Fibroblast of skin of right biceps (primary cell): ENCODE data around the gene VCX2.
"Not testable (repeated sequence)": the region's sequence is repeated elsewhere in the genome, so short reads cannot be mapped to it uniquely, and the experiment has no call there.

ENCODE experiments used
- DNase-seq: peaks from one replicate; pipeline ENCODE4 v3.0.0-alpha.2; 2013

Gene VCX2

DNA sequence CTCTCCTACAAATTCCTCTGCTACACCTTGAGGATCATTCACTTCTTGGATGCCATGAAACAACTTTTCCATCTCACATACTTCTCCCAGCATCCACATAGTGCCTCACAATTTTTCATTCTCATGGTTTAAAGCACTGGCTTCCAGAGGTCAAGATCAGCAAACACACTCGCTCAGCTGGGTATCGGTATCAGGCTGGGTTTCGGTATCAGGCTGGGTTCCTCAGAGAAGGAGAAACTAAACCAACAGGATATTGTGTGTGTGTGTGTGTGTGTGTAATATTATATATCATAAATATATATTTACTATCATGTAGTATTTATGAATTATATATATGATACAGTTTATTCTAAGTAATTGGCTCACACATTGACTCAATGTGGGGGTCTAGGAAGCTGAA, at the start of gene VCX2:
Gene VCX2, minus strand, starts transcription at position 99 of the 400 bp plus-strand sequence. CDS start 624 bp downstream, outside the sequence.
- DNase-seq = not testable (repeated sequence)

DNA sequence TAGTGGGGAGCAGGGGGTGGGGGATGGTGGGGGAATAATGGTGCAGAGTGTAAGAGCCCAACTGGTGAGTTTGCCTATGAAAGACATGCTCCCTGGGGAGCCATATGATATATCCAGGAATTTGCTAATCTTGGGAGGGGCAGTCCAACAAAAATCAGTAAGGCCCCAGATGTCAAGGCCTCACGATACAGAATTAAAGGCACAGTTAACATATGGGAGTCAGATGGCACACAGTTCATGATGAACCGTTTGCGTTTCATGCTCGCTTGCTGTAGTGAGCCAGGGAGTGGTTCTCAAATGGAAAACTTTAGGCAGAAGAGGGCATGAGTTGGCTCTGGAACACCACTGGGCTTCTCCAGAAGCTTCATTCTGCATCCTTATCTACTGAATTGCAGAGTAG, 33.9 kb upstream of the VCX2 start:
- no peak for DNase-seq

DNA sequence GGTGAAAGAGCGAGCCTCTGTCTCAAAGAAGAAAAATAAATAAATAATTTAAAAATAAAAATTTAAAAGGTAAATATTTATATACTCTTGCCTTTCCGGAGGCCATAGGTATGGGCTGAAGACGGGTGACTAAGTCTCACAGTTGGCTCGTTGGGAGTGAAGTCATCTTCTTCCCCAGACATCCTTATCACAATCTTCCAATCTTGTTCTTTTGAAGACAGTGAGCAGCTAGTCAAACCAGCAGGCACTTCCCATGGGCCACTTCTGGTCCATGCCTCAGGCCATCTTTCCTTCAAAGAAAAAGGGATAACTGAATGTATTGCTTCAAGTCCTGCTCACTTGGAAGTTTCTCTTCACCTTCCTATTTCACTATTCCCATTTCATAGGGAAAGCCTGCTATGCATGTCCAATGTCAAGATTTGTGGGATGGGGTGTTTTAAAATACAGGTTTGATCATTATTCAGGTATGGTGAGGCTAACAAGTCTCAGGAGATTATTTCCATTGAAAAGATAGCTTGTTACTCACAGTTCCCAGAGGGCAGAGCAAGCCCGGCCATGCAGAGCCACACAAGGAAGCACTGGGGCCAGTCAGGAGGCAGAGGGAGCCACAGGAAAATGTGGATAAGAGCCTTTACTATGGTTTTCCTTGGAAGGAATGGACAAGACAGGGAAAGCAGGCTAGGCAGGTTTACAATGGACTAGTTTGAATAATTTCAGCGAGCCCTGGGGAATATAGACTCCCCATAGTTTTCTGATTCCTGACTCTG, 33.3 kb upstream of the VCX2 start:
- DNase-seq = no peak

DNA sequence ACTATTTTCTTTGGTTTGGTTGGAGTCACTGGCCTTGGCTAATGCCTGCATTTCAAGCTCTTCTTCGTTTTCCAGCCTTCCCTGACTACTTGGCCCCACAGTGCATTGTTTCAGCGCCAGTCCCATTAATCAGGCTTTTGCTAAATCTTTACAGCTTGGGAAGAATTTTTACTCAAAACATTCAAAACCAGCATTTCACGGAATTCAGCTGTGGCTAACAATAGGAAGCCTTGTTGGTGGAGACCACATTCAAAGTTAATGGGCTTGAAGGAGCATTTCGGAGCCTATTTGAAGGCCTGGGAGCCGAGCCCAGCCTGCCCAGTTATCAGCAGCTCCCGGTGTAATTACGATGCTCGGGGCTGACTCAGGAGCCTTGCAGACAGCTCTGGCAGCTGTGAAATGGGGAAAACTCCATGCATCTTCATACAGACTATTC, 30.8 kb upstream of the VCX2 start:
- DNase-seq = peak; percentile 20

DNA sequence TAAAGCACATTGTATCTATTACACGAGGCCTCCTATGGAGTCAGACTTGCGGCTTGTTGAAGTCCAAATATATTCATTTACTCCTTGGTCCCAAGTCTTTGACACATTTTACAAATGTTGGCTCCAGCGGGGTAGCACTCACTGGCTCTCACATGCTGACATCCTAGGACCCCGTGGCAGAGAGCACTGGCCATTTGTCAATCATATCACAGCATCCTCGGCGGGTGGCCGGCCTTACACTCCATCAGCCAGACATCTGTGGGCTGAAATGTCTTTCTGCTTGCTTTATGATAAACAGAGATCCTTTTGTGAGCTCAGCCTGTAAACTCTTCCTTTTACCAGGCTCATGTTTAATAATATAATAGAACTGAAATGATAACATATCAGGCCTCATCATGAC, 25.7 kb upstream of the VCX2 start:
- no peak for DNase-seq

DNA sequence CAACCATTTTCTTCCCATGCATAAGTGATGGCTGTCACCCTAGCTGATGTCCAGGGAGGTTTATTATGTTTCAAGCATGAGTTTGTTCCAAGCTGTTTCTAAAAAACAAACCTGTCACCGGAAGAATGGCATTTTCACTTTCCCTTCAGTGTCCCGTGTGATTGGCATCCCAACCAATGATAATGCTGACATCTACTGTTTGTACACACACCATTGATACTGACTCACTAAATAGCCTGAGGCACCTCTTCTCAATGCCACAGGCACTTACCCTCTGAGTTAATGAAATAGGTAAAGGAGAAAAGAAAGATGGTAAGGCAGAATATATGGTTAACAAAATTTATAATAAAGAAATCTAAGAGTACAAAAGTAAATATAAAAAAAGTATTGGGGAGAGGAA, 23.1 kb upstream of the VCX2 start:
- no peak for DNase-seq

DNA sequence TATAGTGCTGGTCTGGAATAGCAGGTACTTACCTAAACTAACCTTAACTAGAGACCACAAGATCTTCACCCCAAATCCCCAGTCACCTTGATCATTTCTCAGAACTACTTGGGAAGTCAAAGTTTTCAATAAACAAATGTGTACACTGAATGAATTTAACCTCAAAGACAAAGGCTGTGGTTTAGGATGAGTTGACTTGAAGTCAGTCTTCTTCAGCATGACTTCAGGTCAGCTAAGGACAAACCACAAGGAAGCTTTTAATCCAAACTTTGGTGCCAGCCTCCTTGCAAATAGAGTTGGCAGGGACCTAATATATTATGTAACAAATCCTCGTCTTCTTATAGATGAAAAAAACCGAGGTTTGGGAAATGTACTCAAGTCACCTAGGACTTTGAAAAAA, 21.2 kb upstream of the VCX2 start:
- no peak for DNase-seq

DNA sequence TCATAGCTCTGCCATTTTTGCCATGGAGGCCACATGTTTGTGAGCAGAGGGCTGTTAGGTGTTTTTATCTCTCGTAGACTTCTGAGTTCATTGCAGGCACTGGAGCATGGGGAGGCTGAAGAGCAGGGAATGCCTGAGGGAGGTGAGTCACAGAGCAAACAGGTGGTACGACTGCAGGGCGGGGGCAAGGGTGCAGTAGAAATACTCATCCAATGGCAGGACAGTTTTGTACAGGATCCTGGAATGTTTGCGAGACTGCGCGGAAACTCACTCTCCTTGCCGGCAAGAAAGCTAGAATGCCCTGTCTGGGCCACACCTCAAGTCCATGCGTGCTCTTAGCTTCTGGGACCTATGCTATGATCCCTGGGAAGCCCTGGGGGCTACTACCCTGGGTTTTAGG, 20.0 kb upstream of the VCX2 start:
- DNase-seq = no peak

DNA sequence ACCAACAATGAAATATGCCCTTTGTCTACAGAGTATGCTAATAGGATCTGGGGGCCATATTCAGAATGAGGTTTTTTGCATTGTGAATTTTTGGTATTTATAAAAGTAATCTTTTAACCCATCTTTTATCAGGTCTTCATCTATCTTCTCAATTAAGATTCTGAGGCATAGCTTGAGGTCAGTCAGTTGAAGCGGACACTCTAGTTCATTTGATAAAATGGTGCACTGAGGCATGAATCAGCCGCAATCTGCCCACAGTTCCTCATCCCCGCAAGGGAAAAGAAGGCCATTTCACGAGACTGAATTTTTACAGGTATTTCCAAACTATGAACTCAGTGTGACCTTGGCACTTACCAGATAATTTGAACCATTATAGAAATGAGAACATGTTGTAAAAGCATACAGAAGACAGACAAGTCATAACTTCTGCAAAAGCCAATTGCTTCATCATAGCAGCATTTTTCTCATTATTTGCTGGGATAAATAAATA, 19.3 kb upstream of the VCX2 start:
- DNase-seq = no peak

DNA sequence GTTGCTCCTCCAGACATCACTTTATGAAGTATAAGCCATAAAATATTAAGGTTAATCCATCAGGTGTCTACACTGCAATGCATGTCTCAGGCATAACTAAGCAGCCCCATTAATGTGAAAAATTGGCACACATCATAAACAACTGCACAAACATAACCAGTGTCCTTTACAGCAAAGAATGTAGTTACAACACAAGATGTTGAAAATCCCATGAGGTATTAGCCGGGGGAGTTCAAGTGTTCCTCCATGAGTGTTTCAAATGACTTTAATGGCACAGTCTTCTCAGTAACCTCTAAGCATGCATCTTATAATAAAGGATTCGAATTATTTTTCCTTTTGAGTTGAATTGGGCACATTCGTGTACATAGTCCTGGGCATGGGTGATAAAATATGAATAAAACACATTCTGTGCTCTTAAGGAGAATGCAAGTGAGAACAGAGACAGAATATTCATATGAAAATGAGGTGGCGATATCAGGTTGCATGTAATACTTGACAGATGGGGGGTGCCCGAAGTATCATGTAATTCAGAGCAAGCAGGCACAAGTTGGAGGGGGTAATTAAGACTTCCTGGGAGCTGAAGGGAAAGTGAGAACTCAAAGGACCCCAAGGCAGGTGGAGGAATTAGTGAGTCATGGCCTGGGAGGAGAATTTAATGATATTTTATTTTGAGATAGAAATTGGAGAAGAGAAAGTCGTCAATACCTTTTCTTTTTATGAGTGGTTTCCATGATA, 18.2 kb upstream of the VCX2 start:
- DNase-seq = no peak

DNA sequence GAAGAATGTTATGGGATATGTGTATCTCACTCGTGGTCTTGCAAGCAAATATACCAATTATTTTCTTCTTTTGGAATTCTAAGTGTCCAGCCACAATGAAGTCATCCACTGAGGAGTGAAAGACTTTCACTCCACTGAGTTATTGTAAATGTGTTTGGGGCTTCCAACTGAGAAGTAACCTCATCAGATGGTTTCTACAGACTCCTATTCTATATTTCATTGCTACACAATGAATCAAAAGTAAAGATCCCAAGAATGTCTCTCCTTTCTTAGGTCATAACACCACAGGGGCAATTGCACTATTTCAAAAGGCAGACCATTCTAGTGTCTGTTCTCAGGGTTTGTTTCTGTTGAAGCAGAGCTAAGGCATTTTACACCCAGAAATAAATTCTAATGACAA, 12.3 kb upstream of the VCX2 start:
- DNase-seq = peak; percentile 0

DNA sequence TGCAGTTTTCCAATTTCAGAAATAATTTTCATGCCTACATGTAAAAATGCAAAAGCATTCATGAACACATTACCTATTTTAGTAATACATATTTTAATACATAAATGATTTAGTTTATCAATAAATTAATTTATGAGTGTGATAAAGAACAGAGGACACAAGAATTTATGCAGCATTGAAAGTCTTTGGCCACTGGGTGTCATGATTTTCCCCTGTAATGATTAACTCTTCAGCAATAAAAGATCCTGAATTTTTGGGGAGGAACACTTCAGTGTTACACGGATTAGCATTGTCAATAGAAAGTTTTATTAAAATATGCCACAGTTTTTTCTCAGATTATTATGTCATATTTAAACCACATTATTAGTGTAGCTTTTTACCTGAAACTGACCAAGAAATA, 8.6 kb upstream of the VCX2 start:
- no peak for DNase-seq

DNA sequence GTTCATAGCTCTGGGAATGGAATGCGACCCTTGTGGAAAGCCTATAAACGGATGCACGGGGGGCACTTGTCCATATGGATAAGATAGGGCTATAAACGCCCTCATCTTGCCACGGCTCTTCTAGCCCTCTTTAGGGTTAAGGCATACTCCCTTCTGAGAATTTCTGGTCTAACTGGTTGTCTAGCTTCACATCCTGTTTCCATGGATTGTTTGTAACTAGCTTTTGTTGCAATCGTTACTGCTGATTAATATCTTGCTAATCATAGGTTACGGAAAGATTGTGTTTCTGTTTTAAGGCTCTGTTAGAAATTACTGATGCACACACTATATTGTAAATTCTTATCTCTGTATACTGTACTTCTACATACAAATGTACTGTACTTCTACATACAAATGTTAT, 17.1 kb downstream of the VCX2 start:
- DNase-seq = not testable (repeated sequence)

DNA sequence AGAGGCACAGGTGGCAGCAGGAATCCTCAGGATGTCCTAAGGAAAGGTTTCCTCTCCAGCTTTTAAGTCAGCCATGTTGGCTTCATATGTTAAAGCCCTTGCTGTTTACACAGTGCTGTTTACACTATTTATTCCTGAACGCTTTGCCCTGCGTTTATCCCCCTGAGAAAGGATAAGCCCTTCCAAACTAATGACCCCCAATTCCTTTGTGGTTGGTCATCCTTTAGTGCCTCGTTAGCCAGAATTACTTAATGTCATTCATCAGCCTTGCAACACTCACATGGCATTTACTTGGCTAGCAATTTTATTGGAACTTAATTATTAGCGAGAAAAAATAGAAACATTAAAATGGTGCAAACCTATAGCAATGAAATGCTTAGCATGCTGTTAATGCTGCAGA, 23.8 kb downstream of the VCX2 start:
- no peak for DNase-seq

DNA sequence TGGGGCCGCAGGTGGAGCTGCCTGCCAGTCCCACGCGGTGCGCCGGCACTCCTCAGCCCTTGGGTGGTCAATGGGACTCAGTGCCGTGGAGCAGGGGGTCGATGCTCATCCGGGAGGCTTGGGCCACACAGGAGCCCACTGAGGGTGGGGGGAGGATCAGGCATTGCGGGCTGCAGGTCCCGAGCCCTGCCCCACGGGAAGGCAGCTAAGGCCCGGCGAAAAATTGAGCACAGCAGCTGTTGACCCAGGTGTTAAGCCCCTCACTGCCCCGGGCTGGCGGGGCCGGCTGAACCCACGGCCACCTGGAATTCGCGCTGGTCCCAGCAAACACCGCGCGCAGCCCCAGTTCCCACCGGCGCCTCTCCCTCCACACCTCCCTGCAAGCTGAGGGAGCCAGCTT, 26.1 kb downstream of the VCX2 start:
- no peak for DNase-seq

DNA sequence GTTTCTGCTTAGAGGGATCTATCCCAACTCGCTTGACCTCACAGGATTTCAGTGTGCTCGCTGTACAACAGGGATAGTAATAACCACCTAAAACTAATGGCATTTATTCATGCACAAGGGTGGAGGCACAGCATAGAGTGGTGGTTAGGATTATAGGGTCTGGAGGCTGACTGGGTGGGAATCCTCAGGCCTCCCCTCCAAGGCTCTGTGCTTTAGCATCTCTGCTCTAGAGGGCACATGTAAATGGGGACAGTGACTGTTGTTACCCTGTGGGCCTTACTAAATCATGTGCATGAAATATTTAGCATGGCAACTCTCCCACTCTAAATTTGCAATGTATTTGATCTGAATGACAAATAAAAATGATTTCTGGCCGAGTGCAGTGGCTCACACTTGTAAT, 29.2 kb downstream of the VCX2 start:
- DNase-seq = no peak

DNA sequence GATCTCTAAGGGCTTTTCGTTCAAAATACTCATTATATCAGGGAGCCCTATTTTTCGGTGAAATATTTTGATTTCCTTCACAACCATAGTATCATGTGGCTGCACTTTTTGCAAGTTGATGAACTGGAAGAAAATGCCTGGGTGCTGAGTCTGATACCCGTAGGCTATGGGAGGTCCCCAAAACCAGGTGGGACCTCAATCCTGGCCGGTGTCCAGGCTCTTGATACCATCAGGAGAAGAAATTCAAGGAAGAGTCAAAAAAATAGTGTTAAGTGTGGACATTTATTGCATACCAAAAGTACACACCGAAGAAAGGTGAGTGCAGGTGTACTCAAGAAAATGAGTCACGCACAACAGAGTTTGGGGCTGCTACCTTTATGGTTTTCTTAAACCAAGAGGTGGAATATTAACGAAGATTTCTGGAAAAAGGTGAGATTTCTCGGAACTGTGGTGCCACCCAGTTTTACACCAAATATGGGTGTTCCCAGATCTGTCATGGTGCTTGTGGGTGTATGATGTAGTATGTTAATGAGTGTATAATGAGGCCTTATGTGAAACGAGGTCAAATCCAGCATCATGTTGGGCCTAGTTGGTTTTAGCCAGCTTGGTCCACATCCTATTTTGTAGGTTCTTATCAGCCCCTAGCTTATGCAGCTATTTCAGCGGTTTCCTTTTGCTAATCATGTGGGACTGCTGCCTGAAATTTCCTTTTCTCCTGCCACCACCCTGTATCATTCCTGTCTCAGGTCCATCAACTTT, 29.9 kb downstream of the VCX2 start:
- no peak for DNase-seq

DNA sequence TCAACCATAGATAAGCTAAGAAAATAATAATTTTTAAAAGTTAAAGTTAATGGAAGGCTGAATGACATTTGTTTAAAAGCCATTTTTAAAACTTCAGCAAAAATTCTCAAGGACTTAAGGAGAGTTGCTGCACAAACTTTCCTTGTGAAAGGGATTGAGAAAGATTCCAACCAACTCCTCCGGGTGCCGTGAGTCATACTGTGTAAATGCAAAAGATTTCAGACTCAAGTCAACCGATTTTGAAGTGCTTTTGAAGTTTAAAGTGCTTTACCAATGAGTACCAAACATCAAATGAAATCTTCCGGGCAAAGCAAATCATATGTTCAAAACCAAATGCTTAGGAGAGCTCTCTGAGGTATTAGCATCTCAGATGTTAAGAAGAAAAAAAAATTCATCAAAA, 31.4 kb downstream of the VCX2 start:
- DNase-seq = peak; percentile 22

DNA sequence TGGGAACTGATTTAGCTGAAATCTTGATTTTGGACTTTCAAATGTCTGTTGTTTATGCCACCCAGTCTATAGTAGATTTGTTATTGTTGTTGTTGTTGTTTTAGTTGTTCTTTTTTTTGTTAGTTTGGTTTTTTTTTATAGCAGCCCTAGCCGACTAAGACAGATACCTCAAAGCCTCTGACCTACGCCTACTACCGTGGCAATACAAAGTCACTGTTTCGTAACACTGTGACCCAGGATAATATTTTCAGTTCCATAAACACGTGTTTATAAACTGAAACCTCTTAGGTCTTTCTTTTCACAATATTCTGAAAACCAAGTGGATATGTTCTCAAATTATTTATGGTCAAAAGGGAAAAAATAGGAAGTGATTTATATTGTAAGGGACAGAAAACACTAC, 32.8 kb downstream of the VCX2 start:
- DNase-seq = no peak

DNA sequence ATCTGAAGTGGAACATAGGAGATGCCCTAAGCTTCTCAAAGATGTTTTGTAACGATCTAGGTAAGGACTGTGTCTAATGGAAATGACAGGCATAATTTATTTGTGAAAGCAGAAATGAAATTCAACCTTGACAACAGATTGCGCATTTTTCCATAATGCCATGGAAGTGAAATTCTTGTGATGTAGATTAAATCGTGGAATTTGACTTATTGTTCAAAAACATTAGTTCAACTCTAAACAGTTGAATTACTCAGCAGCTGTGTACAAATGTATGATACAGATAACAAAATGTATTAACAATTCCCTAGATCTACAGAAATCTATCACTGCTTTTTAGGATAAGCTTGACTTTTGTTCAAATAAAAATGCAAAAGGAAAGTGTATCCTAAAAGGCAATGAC, 44.4 kb downstream of the VCX2 start:
- no peak for DNase-seq

DNA sequence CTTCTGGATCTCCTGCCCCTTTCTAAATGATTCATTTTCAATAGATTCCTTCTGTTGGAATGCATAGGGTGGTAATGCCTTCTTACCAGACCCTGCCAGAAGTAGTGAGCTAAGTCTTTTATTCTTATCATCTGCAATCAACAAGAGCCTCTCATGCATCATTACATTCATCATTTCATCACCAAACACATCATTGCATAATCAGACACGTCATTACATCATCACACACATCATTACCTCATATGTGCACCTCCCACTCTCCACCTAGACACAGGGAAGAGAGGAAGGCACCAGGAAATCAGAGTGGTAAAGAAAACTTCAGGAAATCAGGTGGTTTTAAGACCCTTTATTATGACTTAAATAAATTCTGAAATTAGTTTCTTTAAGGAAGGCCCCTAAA, 45.0 kb downstream of the VCX2 start:
- no peak for DNase-seq

DNA sequence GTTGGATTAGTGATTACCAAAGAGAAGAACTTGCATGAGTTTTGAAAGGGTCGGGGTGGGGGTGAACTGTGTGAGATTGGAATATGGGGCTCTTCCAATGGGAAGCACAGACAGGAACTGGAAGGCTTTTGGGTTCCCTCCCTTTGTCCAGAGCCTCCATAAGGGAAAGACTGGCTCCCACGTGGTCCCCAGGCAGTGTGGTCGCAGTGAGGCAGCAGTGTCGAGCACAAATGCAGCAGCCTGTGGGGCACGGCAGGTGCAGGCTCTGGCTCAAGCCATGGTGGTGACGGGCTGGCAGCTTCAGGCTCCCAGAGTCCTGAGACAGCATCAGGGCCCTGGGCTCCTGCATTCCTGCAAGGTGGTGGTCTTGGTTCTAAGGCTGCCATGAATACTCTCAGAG, 45.5 kb downstream of the VCX2 start:
- DNase-seq = no peak

DNA sequence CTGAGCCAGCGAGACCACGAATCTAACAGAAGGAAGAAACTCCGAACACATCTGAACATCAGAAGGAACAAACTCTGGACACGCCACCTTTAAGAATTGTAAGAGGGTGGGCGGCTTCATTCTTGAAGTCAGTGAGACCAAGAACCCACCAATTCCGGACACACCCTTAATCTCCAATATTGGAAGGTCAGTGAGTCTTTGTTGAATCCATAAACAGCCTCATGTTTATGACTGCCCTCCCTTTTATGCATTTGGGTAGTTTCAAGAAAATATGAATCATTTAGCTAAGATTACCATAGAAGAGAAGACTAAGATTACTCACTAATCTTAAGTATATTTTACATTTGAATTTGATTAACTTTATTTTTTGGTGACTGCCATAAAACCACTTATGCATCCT, 48.5 kb downstream of the VCX2 start:
- DNase-seq = no peak

DNA sequence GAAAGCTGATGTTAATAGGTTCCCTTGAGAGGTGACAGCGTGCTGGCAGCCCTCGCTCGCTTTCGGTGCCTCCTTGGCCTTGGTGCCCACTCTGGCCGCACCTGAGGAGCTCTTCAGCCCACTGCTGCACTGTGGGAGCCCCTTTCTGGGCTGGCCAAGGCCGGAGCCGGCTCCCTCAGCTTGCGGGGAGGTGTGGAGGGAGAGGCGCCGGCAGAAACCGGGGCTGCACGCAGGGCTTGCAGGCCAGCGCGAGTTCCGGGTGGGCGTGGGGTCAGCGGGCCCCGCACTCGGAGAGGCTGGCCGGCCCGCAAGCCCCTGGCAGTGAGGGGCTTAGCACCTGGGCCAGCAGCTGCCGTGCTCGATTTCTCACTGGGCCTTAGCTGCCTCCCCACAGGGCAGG, 49.7 kb downstream of the VCX2 start:
- DNase-seq = not testable (repeated sequence)
